Measurements from ENCODE around the gene STARD10.
A peak's percentile ranks its signal among the peaks of the same experiment; 100 is the strongest.
"Not testable (repeated sequence)": the region's sequence is repeated elsewhere in the genome, so short reads cannot be mapped to it uniquely, and the experiment has no call there.

Gene STARD10

DNA sequence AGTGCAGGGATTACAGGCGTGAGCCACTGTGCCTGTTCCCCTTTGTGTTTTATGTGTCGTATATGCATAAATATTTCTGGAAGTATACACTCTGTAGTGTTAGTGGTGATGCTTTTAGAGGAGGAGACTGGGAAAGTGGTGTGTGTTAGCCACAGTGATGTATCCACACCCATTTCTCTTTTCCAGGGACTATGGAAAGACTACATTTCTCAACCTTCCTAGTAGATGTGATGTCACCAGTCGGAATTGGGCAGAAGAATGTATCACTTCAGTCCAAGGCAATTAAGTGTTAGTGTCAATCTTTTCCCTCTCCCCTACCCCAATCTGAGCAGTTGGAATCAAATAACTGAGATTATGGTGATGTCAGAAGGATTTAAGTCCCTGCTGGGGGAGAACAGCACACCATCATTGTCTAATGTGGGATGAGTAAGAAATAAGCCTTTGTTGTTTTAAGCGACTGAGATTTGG lies 14.5 kb upstream of the STARD10 start:
- DNase-seq = no peak

DNA sequence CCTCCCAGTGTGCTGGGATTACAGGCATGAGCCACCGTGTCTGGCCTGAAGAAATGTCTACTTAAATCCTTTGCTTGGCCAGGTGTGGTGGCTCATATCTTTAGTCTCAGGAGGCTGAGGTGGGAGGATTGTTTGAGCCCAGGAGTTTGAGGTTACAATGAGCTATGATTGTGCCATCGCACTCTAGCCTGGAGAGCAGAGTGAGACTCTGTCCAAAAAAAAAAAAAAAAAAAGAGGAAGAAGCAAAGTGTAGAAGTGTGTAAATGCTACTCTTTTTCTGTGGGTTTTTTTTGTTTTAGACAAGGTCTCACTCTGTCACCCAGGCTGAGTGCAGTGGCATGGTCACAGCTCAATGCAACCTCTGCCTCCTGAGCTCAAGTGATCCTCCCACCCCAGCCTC lies 13.9 kb upstream of the STARD10 start:
- DNase-seq = no peak

DNA sequence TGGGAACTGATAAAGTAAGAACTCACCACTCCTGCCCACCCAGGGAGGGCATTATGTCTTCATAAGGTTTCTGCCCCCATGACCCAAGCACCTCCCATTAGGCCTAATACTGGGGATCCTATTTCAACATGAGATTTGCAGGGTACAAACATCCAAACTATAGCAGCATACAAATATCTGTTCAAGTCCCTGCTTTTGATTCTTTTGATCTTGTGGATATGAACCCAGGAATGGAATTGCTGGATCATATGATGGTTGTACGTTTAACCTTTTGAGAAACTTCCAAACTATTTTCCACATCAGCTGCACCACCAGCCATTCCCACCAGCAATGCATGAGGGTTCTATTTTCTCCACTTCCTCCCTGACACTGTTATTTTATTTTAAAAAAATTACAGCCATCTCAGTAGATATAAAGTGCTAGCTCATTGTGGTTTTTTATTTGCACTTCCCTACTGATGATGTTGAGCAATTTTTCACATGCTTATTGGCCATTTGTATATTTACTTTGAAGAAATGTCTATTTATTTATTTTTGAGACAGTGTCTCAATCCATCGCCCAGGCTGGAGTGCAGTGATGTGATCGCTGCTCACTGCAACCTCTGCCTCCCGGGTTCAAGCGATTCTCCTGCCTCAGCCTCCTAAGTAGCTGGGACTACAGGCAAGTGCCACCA lies 13.3 kb upstream of the STARD10 start:
- DNase-seq = no peak

DNA sequence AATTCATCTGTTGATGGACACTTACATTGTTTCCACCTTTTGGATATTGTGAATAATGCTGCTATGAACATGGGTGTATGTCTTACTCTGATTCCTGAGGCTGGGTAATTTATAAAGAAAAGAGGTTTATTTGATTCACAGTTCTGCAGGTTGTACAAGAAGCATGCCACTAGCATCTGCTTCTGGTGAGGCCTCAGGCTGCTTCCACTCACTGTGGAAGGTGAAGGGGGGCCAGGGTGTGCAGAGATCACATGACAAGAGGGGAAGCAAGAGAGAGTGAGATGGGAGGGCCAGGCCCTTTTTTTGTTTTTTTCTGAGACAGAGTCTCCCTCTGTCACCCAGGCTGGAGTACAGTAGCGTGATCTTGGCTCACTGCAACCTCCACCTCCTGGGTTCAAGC lies 12.5 kb upstream of the STARD10 start:
- DNase-seq = not testable (repeated sequence)

DNA sequence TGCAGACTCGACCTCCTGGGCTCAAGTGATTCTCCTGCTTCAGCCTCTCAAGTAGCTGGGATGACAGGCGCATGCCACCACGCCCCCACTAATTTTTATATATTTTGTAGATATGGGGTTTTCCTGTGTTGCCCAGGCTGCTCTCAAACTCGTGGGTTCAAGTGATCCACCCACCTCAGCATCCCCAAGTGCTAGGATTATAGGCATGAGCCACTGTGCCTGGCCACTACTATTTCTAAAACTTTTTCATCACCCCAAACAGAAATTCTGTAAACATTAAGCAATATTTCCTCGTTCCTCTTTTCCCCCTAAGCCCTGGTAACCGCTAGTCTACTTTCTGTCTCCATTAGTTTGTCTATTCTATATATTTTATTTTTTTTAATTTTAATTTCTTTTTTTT lies 11.4 kb upstream of the STARD10 start:
- DNase-seq = no peak

DNA sequence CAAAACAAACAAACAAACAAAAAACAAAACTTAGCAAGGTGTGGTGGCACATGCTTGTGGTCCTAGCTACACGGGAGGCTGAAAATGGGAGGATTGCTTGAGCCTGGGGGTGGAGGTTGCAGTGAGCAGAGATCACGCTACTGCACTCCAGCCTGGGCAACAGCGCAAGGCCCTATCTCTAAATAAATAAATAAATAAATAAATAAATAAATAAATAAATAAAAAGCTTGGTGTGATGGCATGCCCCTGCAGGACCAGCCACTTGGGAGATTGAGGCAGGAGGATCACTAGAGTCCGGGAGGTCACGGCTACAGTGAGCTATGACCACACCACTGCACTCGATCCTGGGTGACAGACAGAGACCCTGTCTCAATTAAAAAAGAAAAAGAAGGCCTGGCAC lies 9.0 kb upstream of the STARD10 start:
- DNase-seq = no peak

DNA sequence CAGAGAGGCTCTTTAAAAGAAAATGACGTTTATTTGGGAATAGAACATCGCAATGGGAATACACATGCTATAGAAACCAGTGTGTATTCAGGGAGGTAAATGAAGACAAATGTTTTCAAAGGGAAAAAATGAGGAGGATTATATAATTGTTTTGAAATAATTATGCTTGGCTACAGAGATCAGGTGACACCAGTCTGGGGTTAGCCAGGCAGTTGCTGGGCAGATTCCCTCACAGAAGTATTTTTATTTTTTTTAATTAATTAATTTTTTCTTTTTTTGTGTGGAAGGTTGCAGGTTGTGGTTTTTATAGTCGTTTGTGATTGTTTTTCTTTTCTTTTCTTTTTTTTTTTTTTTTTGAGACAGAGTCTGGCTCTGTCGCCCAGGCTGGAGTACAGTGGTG lies 5.6 kb upstream of the STARD10 start:
- no peak for DNase-seq

DNA sequence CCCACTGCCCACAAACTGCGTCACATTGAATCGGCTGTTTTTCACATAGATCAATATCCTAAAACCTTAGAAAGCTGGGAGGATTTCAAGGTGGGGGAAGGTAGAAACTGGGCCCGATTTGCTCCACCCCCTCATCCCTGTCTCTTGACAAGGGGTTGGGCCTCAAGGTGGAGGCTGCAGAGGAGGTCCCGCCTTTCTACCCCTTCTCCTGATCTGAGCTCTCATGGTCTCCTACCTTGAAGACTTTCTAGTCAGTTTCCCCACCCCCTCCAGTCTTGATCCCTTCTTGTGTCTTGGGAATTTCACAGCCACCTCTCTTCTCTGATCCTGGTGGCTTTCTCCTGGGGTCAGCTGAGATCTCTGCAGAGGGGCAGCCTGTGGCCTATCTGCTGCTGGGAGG lies 4.5 kb upstream of the STARD10 start:
- no peak for DNase-seq

DNA sequence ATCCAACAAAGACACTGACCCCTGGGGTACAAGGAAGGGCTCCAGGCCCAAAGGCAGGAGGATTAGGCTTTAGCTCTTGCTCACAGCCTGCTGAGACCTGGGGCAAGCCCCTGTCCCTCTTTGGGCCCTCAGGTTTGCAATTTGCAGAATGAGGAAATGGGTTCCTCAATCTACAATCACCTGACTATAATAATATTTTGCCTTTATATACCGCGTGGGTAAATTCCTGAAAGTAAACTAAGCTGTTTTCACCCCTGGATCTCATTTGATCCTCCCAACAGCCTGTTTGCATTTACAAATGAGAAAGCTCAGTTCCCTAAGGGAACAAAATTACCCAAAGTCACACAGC lies 797 bp downstream of the STARD10 start:
- DNase-seq = no peak

DNA sequence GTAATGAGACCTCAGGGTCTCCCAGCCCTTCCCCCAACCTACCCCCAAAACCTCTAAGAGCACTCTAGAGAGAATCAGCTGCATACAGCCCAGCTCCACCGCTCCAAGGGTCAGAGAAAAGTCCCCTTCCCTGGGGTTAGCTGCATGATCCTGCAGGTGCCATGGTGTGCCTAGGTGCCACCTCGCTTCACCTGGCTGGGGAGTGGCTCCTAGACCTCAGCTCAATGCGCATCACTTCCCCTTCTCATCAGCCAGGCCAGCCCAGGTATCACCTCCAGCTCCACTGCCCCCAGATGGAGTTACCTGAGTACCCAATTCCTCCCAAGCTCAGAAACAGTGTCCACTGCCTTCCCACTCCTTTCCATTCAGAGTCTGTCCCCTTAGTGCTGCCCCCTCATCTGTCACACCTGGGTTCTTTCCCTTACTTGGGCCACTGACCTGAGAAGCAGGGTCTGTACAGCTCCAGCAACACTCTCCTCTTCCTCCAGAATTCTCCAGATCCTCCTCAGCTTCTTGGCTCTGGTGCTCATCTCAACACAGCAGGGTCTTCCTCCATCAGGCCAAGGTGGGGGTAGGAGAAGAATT lies 1.3 kb downstream of the STARD10 start:
- DNase-seq = no peak

DNA sequence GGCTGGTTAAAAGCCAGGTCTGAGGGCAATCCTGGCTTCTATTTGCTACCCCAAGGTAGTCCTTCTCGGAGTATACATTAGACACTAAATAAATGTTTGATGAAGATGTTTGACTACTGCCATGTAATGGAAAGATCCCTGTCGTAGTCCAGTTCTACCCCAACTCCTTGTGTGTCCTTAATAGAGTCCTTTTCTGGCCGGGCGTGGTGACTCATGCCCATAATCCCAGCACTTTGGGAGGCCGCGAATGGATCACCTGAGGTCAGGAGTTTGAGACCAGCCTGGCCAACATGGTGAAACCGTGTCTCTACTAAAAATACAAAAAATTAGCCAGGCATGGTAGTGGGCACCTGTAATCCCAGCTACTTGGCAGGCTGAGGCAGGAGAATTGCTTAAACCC lies 2.6 kb downstream of the STARD10 start:
- DNase-seq = not testable (repeated sequence)

DNA sequence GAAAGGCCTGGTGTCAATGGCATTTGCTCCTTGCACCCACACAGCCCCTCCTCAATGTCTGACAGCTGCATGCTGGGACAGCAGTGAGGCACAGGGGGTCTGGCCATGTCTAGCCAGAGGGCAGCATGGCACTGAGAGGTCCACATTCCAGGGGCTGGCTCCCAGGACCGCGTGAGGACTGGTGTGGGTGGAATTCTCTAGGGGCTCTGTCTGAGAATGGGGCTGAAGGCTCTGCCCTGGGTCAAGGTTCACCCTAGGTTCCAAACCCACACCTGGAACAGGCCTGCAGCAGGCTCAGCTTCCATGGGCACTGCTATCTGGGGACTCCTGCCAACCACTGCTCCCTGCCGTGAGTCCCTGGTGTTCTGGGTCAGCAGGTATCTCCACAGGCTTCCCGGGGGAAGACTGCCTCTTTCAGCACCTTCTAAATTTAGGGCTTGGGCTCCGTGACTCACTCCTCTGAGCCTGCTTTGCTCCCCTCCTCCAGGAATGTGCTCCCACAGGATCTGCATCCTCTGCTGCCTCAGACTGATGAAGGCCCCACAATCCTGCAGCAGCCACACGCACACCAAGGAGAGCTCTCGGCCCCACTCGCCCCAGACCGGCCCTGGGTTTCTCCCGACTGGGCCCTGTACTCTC lies 4.2 kb downstream of the STARD10 start:
- DNase-seq = peak in 4 of 51 donors; percentile 14 to 56 (median 34)

DNA sequence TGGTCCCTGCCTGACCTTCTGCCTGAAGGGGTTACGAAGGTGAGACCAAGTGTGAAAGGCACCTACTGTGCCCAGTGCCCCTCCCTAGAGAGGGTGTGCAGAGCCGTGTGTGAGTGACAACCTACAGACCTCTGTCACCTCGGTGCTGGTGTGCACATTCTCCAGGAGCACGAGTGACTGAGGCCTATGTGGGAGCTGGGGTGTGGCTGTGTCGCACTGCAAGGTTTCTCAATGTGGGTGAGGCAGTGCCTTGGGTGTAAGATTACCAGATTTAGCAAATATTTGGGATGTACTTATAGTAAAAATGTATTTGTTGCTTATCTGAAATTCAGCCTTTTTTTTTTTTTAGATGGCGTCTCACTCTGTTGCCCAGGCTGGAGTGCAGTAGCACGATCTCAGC lies 5.6 kb downstream of the STARD10 start:
- peak in 1 of 51 donors; percentile 22 for DNase-seq

DNA sequence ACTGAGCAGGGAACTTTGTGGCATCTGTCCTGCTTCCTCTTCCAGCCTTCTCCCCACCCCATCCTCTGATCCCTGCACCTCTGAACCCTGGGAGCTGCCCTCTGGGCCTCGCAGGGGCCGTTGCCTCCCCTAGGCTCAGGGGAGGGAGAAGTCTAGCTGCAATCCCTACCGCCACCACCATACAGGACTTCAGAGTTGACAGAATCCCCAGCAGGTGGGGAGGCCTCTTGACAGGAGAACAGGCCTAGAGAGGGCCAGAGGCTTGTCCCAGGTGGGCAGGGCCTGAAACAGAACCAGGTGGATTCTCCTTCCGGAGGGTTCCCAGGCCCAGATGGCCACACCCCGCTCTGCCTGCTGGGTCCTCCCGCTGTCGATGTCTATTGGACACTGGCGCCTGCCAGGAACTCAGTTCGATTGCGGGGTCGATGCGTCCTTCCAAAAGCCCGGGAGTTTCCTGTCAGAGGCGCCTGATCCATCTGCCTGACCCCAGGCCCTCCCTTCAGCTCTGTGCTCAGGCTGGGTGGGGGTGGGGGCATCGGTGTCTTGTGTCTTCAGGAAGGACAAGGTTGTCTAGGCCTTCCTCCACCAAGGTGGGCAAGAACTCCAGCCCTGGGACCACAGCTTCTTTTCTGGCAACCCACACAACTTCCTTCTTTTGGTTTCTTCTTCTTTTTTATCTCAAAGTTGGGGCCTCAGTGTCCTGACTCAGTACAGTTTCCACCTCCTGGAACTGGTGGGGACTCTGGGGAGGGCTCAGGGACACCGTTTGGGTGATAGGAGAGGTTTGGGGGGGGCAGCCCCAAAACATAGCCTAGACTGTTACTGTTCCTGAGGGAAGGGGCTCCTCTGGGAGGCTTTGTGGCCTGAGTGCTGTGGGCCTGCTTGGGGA lies 6.4 kb downstream of the STARD10 start:
- DNase-seq = no peak

DNA sequence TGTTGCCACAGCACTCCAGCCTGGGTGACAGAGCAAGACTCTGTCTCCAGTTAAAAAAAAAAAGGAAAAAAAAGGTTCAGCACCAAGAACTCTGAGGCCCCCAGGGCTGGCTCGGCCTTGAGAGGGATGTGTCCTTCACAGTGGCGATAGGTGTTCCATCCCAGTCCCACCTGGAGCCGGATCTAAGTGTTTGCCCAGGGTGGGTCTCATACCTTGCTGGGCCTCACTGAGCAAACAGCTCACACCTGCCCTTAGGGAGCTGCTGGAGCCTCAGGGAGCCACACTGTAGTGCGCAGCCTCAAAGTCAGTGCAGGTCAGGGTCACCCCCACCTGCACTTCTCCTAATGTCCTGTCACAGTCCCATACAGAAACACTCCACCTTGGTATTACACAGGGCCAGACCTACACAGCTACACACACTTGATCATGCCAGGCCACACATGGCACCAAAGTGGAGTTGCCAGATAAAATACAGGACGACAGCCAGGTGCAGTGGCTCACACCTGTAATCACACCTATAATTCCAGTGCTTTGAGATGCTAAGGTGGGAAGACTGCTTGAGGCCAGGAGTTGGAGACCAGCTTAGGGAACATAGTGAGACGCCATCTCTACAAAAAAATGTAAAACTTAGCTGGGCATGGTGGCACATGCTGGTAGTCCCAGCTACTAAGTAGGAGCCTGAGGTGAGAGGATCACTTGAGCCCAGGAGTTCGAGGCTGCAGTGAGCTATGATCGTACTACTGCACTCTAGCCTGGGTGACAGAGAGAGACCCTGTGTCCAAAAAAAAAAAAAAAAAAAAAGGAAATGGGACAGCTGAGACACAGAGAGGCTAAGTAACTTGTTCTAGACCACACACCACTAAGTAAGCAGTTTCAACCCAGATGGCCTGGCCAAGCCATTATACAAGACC lies 7.3 kb downstream of the STARD10 start:
- DNase-seq = no peak

DNA sequence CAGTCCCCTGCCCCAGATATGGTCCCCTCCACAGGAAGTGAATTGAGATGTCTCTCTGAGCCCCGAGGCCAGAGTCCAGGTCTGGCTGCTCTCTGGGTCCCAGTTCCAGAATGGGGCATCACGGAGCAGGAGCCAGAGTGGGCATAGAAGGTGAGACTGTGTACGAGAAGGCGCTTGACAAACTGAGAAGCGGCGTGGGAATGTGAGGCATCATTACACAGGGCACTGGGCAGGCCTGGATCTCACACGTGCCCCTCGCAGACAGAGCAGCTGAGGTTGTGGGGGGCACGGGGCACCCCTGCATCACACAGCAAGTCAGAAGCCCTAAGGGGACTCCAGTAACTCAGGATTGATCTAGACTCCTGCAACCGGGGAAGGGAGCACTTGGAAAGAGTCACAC lies 9.2 kb downstream of the STARD10 start:
- no peak for DNase-seq

DNA sequence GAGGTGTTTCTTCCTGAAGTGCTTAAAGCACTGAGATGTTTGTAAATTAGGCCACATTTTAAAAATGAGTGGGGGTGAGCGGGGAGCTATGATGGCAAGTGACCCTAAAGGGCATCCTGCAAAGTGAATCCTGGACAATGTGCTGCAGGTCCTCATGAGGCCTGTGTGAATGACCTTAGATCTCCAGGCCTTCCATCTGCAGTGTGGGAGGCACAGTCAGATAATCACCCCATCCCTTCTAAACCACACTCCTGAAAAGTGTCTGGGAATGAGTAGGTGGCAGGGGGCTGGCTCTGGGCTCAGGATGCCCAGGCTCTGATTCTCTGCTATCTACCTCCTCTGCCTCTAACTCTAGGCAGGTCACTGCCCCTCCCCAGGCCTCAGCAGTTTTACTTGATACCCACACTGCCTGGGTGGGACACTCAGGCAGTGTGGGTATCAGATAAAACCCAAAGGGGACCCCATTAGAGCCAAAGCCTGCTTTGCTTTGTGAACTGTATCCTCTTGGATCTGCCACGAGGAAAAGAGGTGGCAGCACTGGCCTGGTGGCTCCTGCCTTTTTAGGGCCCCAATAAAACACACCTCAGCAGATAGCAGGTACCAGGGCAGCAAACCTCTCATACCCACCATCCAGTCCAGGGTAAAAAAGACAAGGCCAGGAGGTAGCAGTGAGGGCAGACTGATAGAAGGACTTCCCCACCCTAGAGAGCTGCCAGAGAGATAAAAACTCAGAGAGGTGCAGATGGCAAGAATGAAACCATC lies 10.5 kb downstream of the STARD10 start:
- DNase-seq = no peak

DNA sequence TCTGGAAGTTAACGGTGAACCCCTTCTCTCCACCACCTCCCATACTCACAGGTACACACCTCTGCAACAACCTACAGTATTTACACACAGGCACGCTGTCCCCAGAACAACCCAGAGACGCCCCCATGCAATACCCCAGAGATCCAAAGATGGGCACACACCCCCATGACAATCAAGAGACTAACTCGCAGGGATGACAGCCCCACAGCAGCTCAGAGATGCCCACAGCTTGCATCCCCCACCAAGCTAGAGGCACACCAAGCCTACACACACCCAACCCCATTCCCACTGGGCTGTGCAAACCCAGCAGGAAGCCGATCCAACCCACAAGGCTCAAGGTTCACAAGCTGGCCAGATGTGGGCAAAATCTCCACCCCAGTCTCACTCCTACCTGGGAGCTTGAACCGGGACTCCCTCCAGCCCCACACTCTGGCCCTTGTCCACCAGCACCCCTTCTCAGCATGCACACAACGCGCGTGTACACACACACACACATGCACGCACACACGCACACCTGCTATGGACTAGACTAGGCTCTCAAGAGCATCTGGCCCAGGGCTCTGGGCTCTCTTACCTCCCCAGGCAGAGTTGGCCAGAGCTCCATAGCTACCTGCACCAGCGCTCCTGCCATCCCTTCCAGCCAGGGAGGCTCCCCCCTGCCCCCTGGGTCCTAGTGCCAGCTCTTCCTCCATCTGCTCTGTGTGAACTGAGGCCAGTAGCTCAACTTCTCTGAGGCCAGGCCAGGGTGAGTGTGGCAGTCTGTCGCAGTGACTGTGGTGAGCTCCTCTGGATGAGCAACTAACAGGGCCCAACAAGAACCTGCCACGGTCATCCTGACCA lies 11.5 kb downstream of the STARD10 start:
- peak in 2 of 51 donors; percentile 8 to 34 for DNase-seq

Data from hypothalamus (tissue), 51 donors.